Uterus (tissue), 2 donors: ENCODE results near the gene GRIK4.

Source experiments
- CTCF ChIP-seq, 4 experiments: fragments of 200-600 bp in 2 of 4; fragments of 450-650 bp in 2 of 4; sonication (generic) in 2 of 4; IDR thresholded peaks; one replicate each; pipeline ENCODE4 v1.5.1; 2016 to 2019; ENCODE audit warnings: antibody characterized with exemption in 4 of 4, mild to moderate bottlenecking in 2 of 4, moderate library complexity in 1 of 4
- POLR2A ChIP-seq, 2 donors: fragments of 450-650 bp; IDR thresholded peaks; one replicate each; pipeline ENCODE4 v1.6.1; 2016; ENCODE audit warnings: antibody characterized with exemption in 2 of 2, mild to moderate bottlenecking in 1 of 2, moderate library complexity in 1 of 2

- TF ChIP-seq CTCF (IDR thresholded peaks at IDR 0.05): no peak
- TF ChIP-seq POLR2A (IDR thresholded peaks at IDR 0.05): no peak
These were observed 131.7 kb downstream of the GRIK4 start for GRCh38 chr11:120643284-120643683.
